Measurements from ENCODE around the gene MPPED1. TPM values are rescaled to one million over a fixed set of nuclear protein-coding genes. Genes with fewer than 3 reads are reported as not detected.

The MPPED1 gene
- total RNA-seq, 4 donors from 2014 or later = not detected

GRCh38 chr22:43436868-43437267 is 25.1 kb downstream of the MPPED1 start:
- Histone ChIP-seq H3K9me3 (no peaks in the 10 kb centered on the region), H3K4me3 (no peak overlapping the region), H3K4me1 (no peaks in the 10 kb centered on the region), H3K36me3 (no peaks in the 10 kb centered on the region), H3K27me3 (peaks cover 0 to 96% (median 0%) of the 10 kb centered on the region in 4 donors), H3K27ac (no peak overlapping the region)
- no peak for DNase-seq
- intact Hi-C loops (cut with DNase I) = no loop called here
- TF ChIP-seq POLR2A (IDR thresholded peaks at IDR 0.05) (no peak), CTCF (IDR thresholded peaks at IDR 0.05) (no peak)
- 83 to 91% methylated on average over 4 to 5 of the region's 5 CpGs for WGBS, 2 donors

- TF ChIP-seq CTCF (IDR thresholded peaks at IDR 0.05) = no peak
- no peak for TF ChIP-seq POLR2A (IDR thresholded peaks at IDR 0.05)
- intact Hi-C loops (cut with DNase I) = no loop called here
- H3K4me1 ChIP-seq = no peaks in the 10 kb centered on the region
- DNase-seq = no peak
- no peak overlapping the region for H3K4me3 ChIP-seq
- H3K9me3 ChIP-seq = no peaks in the 10 kb centered on the region
- peaks cover 0 to 95% (median 0%) of the 10 kb centered on the region in 4 donors for H3K27me3 ChIP-seq
- H3K36me3 ChIP-seq = no peaks in the 10 kb centered on the region
- H3K27ac ChIP-seq = no peak overlapping the region
- 60 to 67% methylated on average over 3 to 11 of the region's 15 CpGs for WGBS, 2 donors
These were observed 26.2 kb downstream of the MPPED1 start for GRCh38 chr22:43437871-43438475.

GRCh38 chr22:43438666-43439347 is 27.0 kb downstream of the MPPED1 start:
- Histone ChIP-seq H3K36me3 (no peaks in the 10 kb centered on the region), H3K27me3 (peaks cover 0 to 88% (median 0%) of the 10 kb centered on the region in 4 donors), H3K27ac (no peak overlapping the region), H3K4me1 (no peaks in the 10 kb centered on the region), H3K4me3 (no peak overlapping the region), H3K9me3 (no peaks in the 10 kb centered on the region)
- WGBS, 2 donors = 60 to 80% methylated on average over 12 to 13 of the region's 17 CpGs
- DNase-seq = no peak
- TF ChIP-seq CTCF (IDR thresholded peaks at IDR 0.05) (no peak), POLR2A (IDR thresholded peaks at IDR 0.05) (no peak)
- intact Hi-C loops (cut with DNase I) = no loop called here

- no peaks in the 10 kb centered on the region for H3K4me1 ChIP-seq
- no peak for DNase-seq
- TF ChIP-seq POLR2A (IDR thresholded peaks at IDR 0.05) = no peak
- TF ChIP-seq CTCF (IDR thresholded peaks at IDR 0.05) = no peak
- H3K4me3 ChIP-seq = no peak overlapping the region
- WGBS, 2 donors = 54 to 55% methylated on average over 6 to 10 of the region's 18 CpGs
- no peak overlapping the region for H3K27ac ChIP-seq
- intact Hi-C loops (cut with DNase I) = no loop called here
- H3K9me3 ChIP-seq = no peaks in the 10 kb centered on the region
- no peaks in the 10 kb centered on the region for H3K36me3 ChIP-seq
- peaks cover 0 to 80% (median 0%) of the 10 kb centered on the region in 4 donors for H3K27me3 ChIP-seq
These were observed 27.7 kb downstream of the MPPED1 start for GRCh38 chr22:43439368-43440103.

GRCh38 chr22:43440104-43440387 is 28.2 kb downstream of the MPPED1 start:
- Histone ChIP-seq H3K4me3 (no peak overlapping the region), H3K27me3 (peaks cover 0 to 75% (median 0%) of the 10 kb centered on the region in 4 donors), H3K4me1 (no peaks in the 10 kb centered on the region), H3K27ac (no peak overlapping the region), H3K36me3 (no peaks in the 10 kb centered on the region), H3K9me3 (no peaks in the 10 kb centered on the region)
- intact Hi-C loops (cut with DNase I) = no loop called here
- 67 to 96% methylated on average over 4 of the region's 7 CpGs for WGBS, 2 donors
- TF ChIP-seq POLR2A (IDR thresholded peaks at IDR 0.05) (no peak), CTCF (IDR thresholded peaks at IDR 0.05) (no peak)
- no peak for DNase-seq

All from esophagus squamous epithelium (tissue), 5 donors.